ENCODE data around the gene S100A11.

Gene S100A11

DNA sequence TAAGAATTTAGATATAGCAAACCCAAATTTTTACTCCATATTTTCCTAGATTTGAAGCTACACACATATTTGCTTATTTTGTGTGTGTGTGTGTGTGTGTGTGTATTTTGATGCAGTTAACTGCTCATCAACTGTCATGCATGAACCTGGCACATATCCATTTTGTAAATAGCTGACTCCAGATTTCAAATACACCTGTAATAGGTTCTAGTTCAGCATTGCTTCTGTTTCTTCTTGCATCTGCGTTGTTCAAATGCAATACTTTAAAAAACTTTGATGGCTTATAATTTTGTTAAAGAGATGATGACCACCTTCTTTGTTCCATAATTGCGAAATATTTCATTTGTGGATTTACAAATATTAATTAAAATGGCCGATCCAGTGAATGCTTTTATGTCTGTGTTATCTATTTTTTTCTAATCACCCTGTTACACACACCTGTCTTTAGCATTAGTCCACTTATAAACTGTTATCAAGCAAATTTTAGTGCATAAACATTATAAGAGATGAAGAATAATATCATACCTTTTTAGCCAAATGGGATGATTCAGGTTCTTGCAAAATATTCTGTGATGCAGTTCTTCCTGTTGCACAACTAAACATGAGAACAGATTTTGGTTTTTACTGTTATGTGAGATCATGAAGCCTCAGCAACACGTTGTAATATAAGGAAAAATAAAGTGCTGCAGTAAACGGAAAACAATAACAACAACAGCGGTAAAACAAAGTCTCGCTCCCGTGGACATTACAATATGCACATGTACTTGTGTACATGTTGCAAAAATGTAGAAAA is 12.7 kb upstream of the S100A11 start:
- peak; percentile 88 for DNase-seq (ENCODE audit: low read depth)
- H3K4me3 ChIP-seq (ENCODE audit: control insufficient read depth, low read depth, low read length), result no peak overlapping the region

DNA sequence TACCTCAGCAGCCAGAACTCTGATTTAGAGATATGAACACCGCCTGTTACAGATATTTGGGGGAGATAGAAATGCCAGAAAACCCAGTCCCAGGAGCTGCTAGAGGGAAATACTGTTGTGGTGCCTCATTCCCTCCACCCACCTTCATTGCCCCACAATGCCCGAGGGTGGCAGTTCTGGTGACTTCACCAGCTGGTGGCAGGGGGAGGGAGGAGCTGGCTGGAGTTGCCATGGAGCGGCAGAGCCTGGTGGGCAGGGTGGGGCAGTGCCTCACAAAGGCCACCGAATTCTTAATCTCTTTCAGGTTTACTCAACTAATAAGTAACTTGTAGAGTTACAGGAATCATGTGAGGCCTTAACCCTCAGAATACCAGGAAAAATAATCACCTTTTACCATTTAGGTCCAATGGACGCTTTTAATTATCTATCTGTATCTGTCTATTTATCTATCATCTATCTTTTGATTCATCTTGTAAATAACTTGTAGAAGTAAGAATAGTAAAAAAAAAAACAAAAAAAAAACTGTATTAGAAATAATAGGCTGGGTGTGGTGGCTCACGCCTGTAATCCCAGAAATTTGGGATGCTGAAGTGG is 11.7 kb upstream of the S100A11 start:
- no peak for DNase-seq (ENCODE audit: low read depth)
- TF ChIP-seq, protein P1, sequence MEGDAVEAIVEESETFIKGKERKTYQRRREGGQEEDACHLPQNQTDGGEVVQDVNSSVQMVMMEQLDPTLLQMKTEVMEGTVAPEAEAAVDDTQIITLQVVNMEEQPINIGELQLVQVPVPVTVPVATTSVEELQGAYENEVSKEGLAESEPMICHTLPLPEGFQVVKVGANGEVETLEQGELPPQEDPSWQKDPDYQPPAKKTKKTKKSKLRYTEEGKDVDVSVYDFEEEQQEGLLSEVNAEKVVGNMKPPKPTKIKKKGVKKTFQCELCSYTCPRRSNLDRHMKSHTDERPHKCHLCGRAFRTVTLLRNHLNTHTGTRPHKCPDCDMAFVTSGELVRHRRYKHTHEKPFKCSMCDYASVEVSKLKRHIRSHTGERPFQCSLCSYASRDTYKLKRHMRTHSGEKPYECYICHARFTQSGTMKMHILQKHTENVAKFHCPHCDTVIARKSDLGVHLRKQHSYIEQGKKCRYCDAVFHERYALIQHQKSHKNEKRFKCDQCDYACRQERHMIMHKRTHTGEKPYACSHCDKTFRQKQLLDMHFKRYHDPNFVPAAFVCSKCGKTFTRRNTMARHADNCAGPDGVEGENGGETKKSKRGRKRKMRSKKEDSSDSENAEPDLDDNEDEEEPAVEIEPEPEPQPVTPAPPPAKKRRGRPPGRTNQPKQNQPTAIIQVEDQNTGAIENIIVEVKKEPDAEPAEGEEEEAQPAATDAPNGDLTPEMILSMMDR (conservative IDR thresholded peaks at IDR 0.05; ENCODE audit: control insufficient read depth, insufficient read depth, low read depth, low read length), result no peak
- H3K4me3 ChIP-seq (ENCODE audit: control insufficient read depth, low read depth, low read length), result no peak overlapping the region

More for the DNA sequence above, 12.7 kb upstream of the S100A11 start:
- TF ChIP-seq, protein P1 (conservative IDR thresholded peaks at IDR 0.05; ENCODE audit: control insufficient read depth, insufficient read depth, low read depth, low read length), result no peak

DNA sequence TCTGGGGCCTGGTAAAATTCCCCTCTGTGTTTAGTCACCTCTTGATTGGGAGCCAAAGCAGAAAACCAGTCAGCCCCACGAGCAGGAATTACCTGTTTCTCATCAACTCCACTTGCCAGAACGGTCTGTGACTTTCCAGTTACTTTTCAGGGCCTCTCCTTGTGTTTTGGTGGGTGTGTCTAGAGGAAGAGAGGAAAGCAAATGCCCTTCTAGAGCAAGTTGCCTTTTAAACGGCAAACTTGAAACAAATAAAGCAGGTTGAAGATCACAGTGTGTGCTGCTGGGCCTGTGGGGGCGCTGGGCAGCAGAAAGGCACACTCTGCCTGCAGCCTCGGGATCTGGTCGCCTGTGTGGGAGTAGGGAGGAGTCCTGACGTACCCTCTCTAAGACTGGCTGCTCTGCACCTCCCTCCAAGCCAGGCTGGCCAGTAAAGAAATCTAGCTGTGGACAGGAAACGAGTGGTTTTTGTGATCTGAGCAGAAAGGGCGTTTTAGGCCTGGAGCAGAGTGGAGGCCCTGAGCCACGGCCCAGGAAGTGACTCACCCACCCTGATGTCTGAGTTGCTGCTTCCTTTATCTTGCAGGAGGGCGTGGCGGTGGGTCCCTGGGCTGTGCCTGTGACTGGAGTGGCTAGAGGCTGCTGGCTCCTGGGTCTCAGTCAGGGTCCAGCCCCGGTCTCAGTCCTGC is 11.1 kb upstream of the S100A11 start:
- peak overlapping the region; percentile 23 for H3K4me3 ChIP-seq (ENCODE audit: control insufficient read depth, low read depth, low read length)

DNA sequence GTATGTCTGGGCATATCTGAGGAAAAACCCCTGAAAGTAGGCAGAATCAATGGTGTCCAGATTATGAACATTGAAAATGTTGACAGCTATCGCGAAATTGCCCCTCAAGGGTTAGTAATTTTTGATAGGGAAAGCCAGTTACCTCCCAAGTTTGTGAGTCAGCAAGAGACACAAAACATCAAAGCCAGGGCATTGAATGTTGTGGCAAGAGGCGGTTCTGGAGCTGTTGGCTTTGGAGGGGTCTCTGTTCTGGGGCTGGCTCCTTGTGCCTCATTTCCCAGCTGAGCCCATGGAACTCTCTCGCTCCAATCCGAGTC is 10.6 kb upstream of the S100A11 start:
- TF ChIP-seq, protein P1 (conservative IDR thresholded peaks at IDR 0.05; ENCODE audit: control insufficient read depth, insufficient read depth, low read depth, low read length), result no peak
- no peak for DNase-seq (ENCODE audit: low read depth)
- H3K4me3 ChIP-seq (ENCODE audit: control insufficient read depth, low read depth, low read length), result peak overlapping the region; percentile 23

More for the DNA sequence above, 11.1 kb upstream of the S100A11 start:
- peak; percentile 99 for DNase-seq (ENCODE audit: low read depth)
- TF ChIP-seq, protein P1 (conservative IDR thresholded peaks at IDR 0.05; ENCODE audit: control insufficient read depth, insufficient read depth, low read depth, low read length), result peak; percentile 55

DNA sequence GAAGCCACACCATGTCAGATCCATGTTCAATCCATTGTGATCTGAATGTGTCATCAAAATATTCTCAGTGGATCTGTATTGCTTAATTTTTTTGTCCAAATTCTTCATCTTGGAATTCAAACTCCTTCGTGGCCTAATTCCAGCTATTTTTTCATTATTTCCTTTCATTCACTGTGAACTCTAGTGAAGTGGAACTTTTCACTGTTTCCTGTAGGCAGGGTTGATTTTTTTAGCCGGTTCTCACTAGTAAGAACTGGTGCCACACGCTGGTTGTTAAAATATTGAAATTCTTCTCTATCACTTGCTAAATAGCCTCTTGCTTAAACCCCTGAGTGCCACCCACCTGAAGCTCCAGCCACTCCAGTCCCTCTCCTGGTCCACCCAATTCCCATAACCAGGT is 7.6 kb upstream of the S100A11 start:
- H3K4me3 ChIP-seq (ENCODE audit: control insufficient read depth, low read depth, low read length), result no peak overlapping the region
- TF ChIP-seq, protein P1 (conservative IDR thresholded peaks at IDR 0.05; ENCODE audit: control insufficient read depth, insufficient read depth, low read depth, low read length), result no peak
- DNase-seq (ENCODE audit: low read depth), result no peak

DNA sequence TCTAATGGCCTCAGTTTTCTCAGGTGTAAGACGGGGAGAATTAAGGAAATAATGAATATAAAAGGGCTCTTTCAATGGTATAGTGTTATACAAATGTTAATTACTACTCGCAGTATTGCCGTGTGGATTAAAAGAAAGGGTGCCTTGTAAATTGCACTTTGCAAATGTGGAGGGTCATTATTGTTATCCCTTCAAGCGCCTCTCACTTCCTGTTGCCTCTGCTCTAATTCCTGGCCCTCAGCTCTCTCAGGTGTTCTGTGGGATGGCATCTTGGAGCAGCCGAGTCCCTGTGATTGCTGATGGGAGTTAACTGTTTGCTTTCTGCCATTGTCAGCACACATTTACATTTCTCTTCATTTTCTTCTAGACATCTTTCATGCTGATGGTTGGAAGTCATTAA is 7.1 kb upstream of the S100A11 start:
- no peak overlapping the region for H3K4me3 ChIP-seq (ENCODE audit: control insufficient read depth, low read depth, low read length)
- no peak for DNase-seq (ENCODE audit: low read depth)
- TF ChIP-seq, protein P1 (conservative IDR thresholded peaks at IDR 0.05; ENCODE audit: control insufficient read depth, insufficient read depth, low read depth, low read length), result no peak

All from fibroblast of mammary gland (primary cell).